Hepatocyte (in vitro differentiated cells): Measurements from ENCODE around the gene SORL1-AS1.

Source experiments
- DNase-seq: peaks from one replicate; pipeline ENCODE4 v3.0.0-alpha.2; 2016; ENCODE audit warnings: low spot score
- H2AFZ ChIP-seq: fragments of 200-600 bp; sonication (generic); 2 replicates; pipeline ENCODE4 v1.6.0; 2016; ENCODE audit warnings: antibody characterized with exemption, mild to moderate bottlenecking
- H3K27ac ChIP-seq: fragments of 200-600 bp; sonication (generic); 2 replicates; pipeline ENCODE4 v1.5.1; 2016; ENCODE audit warnings: mild to moderate bottlenecking
- H3K27me3 ChIP-seq: fragments of 200-600 bp; sonication (generic); 2 replicates; pipeline ENCODE4 v1.6.1; 2016
- H3K36me3 ChIP-seq: fragments of 200-600 bp; sonication (generic); replicated peaks from 2 replicates; pipeline ENCODE4 v1.5.1; 2016; ENCODE audit warnings: low read depth; ENCODE audit not compliant: insufficient read depth
- H3K4me1 ChIP-seq: fragments of 200-600 bp; sonication (generic); 2 replicates; pipeline ENCODE4 v1.5.1; 2016; ENCODE audit warnings: mild to moderate bottlenecking, moderate library complexity; ENCODE audit not compliant: insufficient read depth
- H3K4me2 ChIP-seq: fragments of 200-600 bp; sonication (generic); 2 replicates; pipeline ENCODE4 v1.6.0; 2016
- H3K4me3 ChIP-seq: fragments of 200-600 bp; sonication (generic); 2 replicates; pipeline ENCODE4 v1.5.1; 2016; ENCODE audit warnings: mild to moderate bottlenecking
- H3K79me2 ChIP-seq: fragments of 200-600 bp; sonication (generic); 2 replicates; pipeline ENCODE4 v1.6.0; 2017; ENCODE audit warnings: mild to moderate bottlenecking
- H3K9me2 ChIP-seq: fragments of 200-600 bp; sonication (generic); replicated peaks from 2 replicates; pipeline ENCODE4 v1.6.0; 2017; ENCODE audit warnings: mild to moderate bottlenecking; ENCODE audit not compliant: insufficient read depth
- H3K9me3 ChIP-seq: fragments of 200-600 bp; sonication (generic); 2 replicates; pipeline ENCODE4 v1.5.1; 2016; ENCODE audit warnings: low read depth, mild to moderate bottlenecking
- H4K20me1 ChIP-seq: fragments of 200-600 bp; sonication (generic); 2 replicates; pipeline ENCODE4 v1.6.0; 2016; ENCODE audit warnings: mild to moderate bottlenecking; ENCODE audit not compliant: insufficient read depth, poor library complexity, severe bottlenecking
- EZH2 ChIP-seq: fragments of 200-600 bp; sonication (generic); IDR thresholded peaks from 2 replicates; pipeline ENCODE4 v1.6.1; 2016; ENCODE audit warnings: antibody characterized with exemption, mild to moderate bottlenecking, borderline replicate concordance
- EZH2phosphoT487 ChIP-seq: fragments of 200-600 bp; sonication (generic); IDR thresholded peaks from one replicate; pipeline ENCODE4 v1.6.1; 2018; ENCODE audit warnings: antibody characterized with exemption, mild to moderate bottlenecking, low read depth, moderate library complexity; ENCODE audit not compliant: unreplicated experiment, severe bottlenecking
- WGBS: methylation state at CpG from one replicate; pipeline ENCODE4 v1.1.6; 2016; ENCODE audit warnings: low lambda C conversion rate; ENCODE audit errors: missing lambda C conversion rate; 5-methylcytosine and 5-hydroxymethylcytosine counted together
- TF ChIP-seq, protein P1 (sequence below): fragments of 200-600 bp; sonication (generic); IDR thresholded peaks from 2 replicates; pipeline ENCODE4 v1.5.1; 2016; ENCODE audit warnings: antibody characterized with exemption, mild to moderate bottlenecking; ENCODE audit not compliant: poor library complexity

Gene SORL1-AS1

DNA sequence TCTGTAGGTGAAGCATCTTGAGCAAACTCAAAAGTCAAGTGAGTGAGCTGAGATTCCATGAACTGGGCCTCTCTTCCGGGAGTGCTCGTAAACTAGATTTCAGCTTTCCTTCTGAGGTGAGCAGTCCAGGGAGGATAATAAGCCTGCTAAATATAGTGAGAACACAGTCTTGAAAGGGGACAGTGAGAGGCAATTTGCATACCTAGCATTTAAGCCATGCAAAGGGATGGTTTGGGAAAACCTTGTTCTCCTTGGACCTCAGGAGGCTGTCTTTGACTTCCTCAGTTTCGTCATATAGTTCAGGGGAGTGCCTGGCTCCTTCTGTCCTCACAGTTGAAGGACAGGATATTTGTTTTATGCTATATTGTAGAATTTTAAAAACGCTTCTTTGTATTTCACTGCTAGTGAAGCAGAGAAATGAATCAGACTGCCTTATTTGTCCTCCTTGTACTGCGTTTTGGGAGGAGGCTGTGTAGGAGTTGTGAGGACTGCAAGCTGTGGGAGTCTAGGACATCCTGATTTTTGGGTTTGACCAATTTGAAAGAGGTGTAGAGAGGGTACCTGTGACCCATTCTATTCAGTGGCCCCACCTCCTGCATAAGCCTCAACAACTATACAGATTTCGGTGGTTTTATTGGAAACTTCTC is 11.0 kb upstream of the SORL1-AS1 start:
- 88% methylated on average over 6 of the region's 6 CpGs for WGBS
- TF ChIP-seq EZH2: no peak
- TF ChIP-seq, protein P1, sequence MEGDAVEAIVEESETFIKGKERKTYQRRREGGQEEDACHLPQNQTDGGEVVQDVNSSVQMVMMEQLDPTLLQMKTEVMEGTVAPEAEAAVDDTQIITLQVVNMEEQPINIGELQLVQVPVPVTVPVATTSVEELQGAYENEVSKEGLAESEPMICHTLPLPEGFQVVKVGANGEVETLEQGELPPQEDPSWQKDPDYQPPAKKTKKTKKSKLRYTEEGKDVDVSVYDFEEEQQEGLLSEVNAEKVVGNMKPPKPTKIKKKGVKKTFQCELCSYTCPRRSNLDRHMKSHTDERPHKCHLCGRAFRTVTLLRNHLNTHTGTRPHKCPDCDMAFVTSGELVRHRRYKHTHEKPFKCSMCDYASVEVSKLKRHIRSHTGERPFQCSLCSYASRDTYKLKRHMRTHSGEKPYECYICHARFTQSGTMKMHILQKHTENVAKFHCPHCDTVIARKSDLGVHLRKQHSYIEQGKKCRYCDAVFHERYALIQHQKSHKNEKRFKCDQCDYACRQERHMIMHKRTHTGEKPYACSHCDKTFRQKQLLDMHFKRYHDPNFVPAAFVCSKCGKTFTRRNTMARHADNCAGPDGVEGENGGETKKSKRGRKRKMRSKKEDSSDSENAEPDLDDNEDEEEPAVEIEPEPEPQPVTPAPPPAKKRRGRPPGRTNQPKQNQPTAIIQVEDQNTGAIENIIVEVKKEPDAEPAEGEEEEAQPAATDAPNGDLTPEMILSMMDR: no peak
- TF ChIP-seq EZH2phosphoT487: no peak
- Histone ChIP-seq H3K27ac (no peak overlapping the region), H3K27me3 (no peaks in the 10 kb centered on the region), H3K4me3 (no peak overlapping the region), H3K79me2 (peaks cover 43% of the 10 kb centered on the region), H3K4me1 (peaks cover 44% of the 10 kb centered on the region), H3K4me2 (no peak overlapping the region), H3K9me2 (no peaks in the 10 kb centered on the region), H4K20me1 (no peaks in the 10 kb centered on the region), H3K9me3 (no peaks in the 10 kb centered on the region), H3K36me3 (no peaks in the 10 kb centered on the region), H2AFZ (no peak overlapping the region)
- no peak for DNase-seq

GRCh38 chr11:121461843-121462242 is 9.1 kb upstream of the SORL1-AS1 start:
- Histone ChIP-seq H3K4me3 (no peak overlapping the region), H3K27me3 (no peaks in the 10 kb centered on the region), H3K27ac (peak overlapping the region; percentile 89), H3K4me2 (no peak overlapping the region), H3K9me2 (no peaks in the 10 kb centered on the region), H4K20me1 (no peaks in the 10 kb centered on the region), H3K4me1 (peaks cover 31% of the 10 kb centered on the region), H2AFZ (no peak overlapping the region), H3K36me3 (no peaks in the 10 kb centered on the region), H3K79me2 (peaks cover 55% of the 10 kb centered on the region), H3K9me3 (no peaks in the 10 kb centered on the region)
- TF ChIP-seq EZH2phosphoT487: no peak
- WGBS: 95% methylated on average over 7 of the region's 7 CpGs
- DNase-seq: no peak

- TF ChIP-seq EZH2phosphoT487 (no peak), EZH2 (no peak)
- TF ChIP-seq, protein P1: no peak
- DNase-seq: peak; percentile 41
- Histone ChIP-seq H3K27me3 (no peaks in the 10 kb centered on the region), H2AFZ (no peak overlapping the region), H3K9me2 (no peaks in the 10 kb centered on the region), H3K27ac (peak overlapping the region; percentile 89), H3K4me1 (peaks cover 27% of the 10 kb centered on the region), H3K4me2 (no peak overlapping the region), H3K79me2 (peaks cover 62% of the 10 kb centered on the region), H4K20me1 (no peaks in the 10 kb centered on the region), H3K9me3 (no peaks in the 10 kb centered on the region), H3K4me3 (no peak overlapping the region), H3K36me3 (no peaks in the 10 kb centered on the region)
- WGBS: 67% methylated on average over 4 of the region's 4 CpGs
Observed at GRCh38 chr11:121460941-121461514, 8.3 kb upstream of the SORL1-AS1 start.

- H2AFZ ChIP-seq: no peak overlapping the region
- no peaks in the 10 kb centered on the region for H3K36me3 ChIP-seq
- DNase-seq: peak; percentile 48
- no peaks in the 10 kb centered on the region for H4K20me1 ChIP-seq
- H3K4me1 ChIP-seq: peaks cover 12% of the 10 kb centered on the region
- H3K27ac ChIP-seq: peak overlapping the region; percentile 89
- no peaks in the 10 kb centered on the region for H3K9me3 ChIP-seq
- peaks cover 68% of the 10 kb centered on the region for H3K79me2 ChIP-seq
- WGBS: 53% methylated on average over 7 of the region's 7 CpGs
- H3K27me3 ChIP-seq: no peaks in the 10 kb centered on the region
- peak overlapping the region; percentile 47 for H3K4me2 ChIP-seq
- H3K4me3 ChIP-seq: no peak overlapping the region
- TF ChIP-seq, protein P1: no peak
- no peak for TF ChIP-seq EZH2phosphoT487
- no peaks in the 10 kb centered on the region for H3K9me2 ChIP-seq
Observed at GRCh38 chr11:121459413-121460017, 6.7 kb upstream of the SORL1-AS1 start.
